Liver (tissue), 9 donors: ENCODE measurements around the gene DOC2B. TPM values are rescaled to one million over a fixed set of nuclear protein-coding genes. Genes with fewer than 3 reads are reported as not detected.
"Not testable (repeated sequence)": the region's sequence is repeated elsewhere in the genome, so short reads cannot be mapped to it uniquely, and the experiment has no call there.

Source experiments
- DNase-seq: peaks from one replicate; pipeline ENCODE4 v3.0.0-alpha.2; 2017; ENCODE audit warnings: low spot score
- H3K27ac ChIP-seq, 2 donors: one replicate each; pipeline ENCODE4 v1.7.0; 2013; ENCODE audit warnings: inconsistent platforms in 2 of 2, low read length in 2 of 2, control low read depth in 1 of 2, low read depth in 1 of 2, mild to moderate bottlenecking in 1 of 2
- H3K27me3 ChIP-seq, 4 donors: one replicate each; pipeline versions ENCODE4 v1.6.1 to v1.7.0; 2013; ENCODE audit warnings: low read length in 3 of 4, inconsistent platforms in 1 of 4, mild to moderate bottlenecking in 1 of 4, moderate library complexity in 1 of 4; ENCODE audit not compliant: control insufficient read depth in 4 of 4, insufficient read depth in 4 of 4
- H3K36me3 ChIP-seq, 4 donors: one replicate each; pipeline versions ENCODE4 v1.6.1 to v1.7.0; 2013; ENCODE audit warnings: low read length in 3 of 4, mild to moderate bottlenecking in 3 of 4, low read depth in 1 of 4, moderate library complexity in 1 of 4; ENCODE audit not compliant: control insufficient read depth in 4 of 4, insufficient read depth in 3 of 4
- H3K4me1 ChIP-seq, 4 donors: one replicate each; pipeline versions ENCODE4 v1.6.1 to v1.7.0; 2013; ENCODE audit warnings: low read length in 3 of 4, mild to moderate bottlenecking in 3 of 4, moderate library complexity in 1 of 4; ENCODE audit not compliant: control insufficient read depth in 4 of 4, insufficient read depth in 4 of 4
- H3K4me3 ChIP-seq, 3 donors: one replicate each; pipeline versions ENCODE4 v1.6.1 to v1.7.0; 2013; ENCODE audit warnings: low read length in 3 of 3, control low read depth in 1 of 3, low read depth in 1 of 3, mild to moderate bottlenecking in 1 of 3
- H3K9ac ChIP-seq, 2 donors: one replicate each; pipeline ENCODE4 v1.7.0; 2013; ENCODE audit warnings: low read length in 2 of 2, mild to moderate bottlenecking in 2 of 2, moderate library complexity in 2 of 2, control low read depth in 1 of 2, low read depth in 1 of 2
- H3K9me3 ChIP-seq, 4 donors: one replicate each; pipeline versions ENCODE4 v1.6.1 to v1.7.0; 2013; ENCODE audit warnings: low read length in 3 of 4; ENCODE audit not compliant: control insufficient read depth in 4 of 4
- CTCF ChIP-seq: fragments of 150-350 bp; IDR thresholded peaks from 2 replicates; pipeline ENCODE4 v1.5.1; 2017; ENCODE audit warnings: improper control_type of control experiment, low read depth, low read length; ENCODE audit not compliant: missing input control
- EGR1 ChIP-seq, 2 donors: IDR thresholded peaks; 2 replicates each; pipeline ENCODE4 v1.6.1; 2016 to 2018; ENCODE audit warnings: antibody characterized with exemption in 2 of 2, low read depth in 2 of 2
- FOXA1 ChIP-seq: IDR thresholded peaks from 2 replicates; pipeline ENCODE4 v1.6.1; 2016; ENCODE audit warnings: antibody characterized with exemption
- GABPA ChIP-seq, 2 donors: IDR thresholded peaks in 1 of 2; conservative IDR thresholded peaks in 1 of 2; 2 replicates each; pipeline ENCODE4 v1.6.1; 2016; ENCODE audit warnings: antibody characterized with exemption in 2 of 2, mild to moderate bottlenecking in 1 of 2, moderate library complexity in 1 of 2
- HNF4A ChIP-seq, 2 donors: conservative IDR thresholded peaks; 2 replicates each; pipeline ENCODE4 v1.6.1; 2016; ENCODE audit warnings: antibody characterized with exemption in 2 of 2, mild to moderate bottlenecking in 2 of 2
- MAX ChIP-seq: IDR thresholded peaks from 2 replicates; pipeline ENCODE4 v1.6.1; 2016; ENCODE audit warnings: antibody characterized with exemption
- RAD21 ChIP-seq, 2 donors: IDR thresholded peaks; 2 replicates each; pipeline ENCODE4 v1.6.1; 2016; ENCODE audit warnings: antibody characterized with exemption in 2 of 2, mild to moderate bottlenecking in 2 of 2
- REST ChIP-seq: IDR thresholded peaks from 2 replicates; pipeline ENCODE4 v1.6.1; 2016; ENCODE audit warnings: antibody characterized with exemption, mild to moderate bottlenecking
- SP1 ChIP-seq: IDR thresholded peaks from 2 replicates; pipeline ENCODE4 v1.6.1; 2018; ENCODE audit warnings: antibody characterized with exemption, mild to moderate bottlenecking
- TAF1 ChIP-seq: conservative IDR thresholded peaks from 2 replicates; pipeline ENCODE4 v1.6.1; 2016; ENCODE audit warnings: antibody characterized with exemption, mild to moderate bottlenecking
- WGBS: extraction: QIAGEN DNeasy Blood & Tissue Kit; methylation state at CpG from one replicate; pipeline ENCODE4 v1.1.7; 2013; 5-methylcytosine and 5-hydroxymethylcytosine counted together
- polyA plus RNA-seq, 2 donors: library from polyadenylated mRNA; stranded (reverse) in 1 of 2; unstranded in 1 of 2; fragments of 200-250 nt in 1 of 2; fragments of >200 nt in 1 of 2; fragmentation: Nextera tagmentation in 1 of 2; extraction: Ambion mirVana in 1 of 2; gene quantifications; one replicate each; pipeline versions ENCODE4 v1.2.1 to v1.2.3, GENCODE V29; 2013 to 2015
- total RNA-seq, 2 donors: library from RNA; depleted of rRNA; stranded (reverse); fragments of >200 nt; gene quantifications; one replicate each; pipeline ENCODE4 v1.2.3, GENCODE V29; 2014
- donor health status: healthy.
- donor health status: healthy.
- donor health status: healthy.
- donor health status: healthy.
- donor health status: healthy.

Gene DOC2B
- total and polyA plus RNA-seq, 4 donors: 0.08 to 1.0 (median 0.61) TPM

GRCh38 chr17:142102-142661, 39.3 kb downstream of the DOC2B start:
- 95% methylated on average over 23 of the region's 23 CpGs for WGBS
- Histone ChIP-seq H3K4me3 (no peak overlapping the region), H3K9me3 (no peaks in the 10 kb centered on the region)

GRCh38 chr17:139401-140205, 41.8 kb downstream of the DOC2B start:
- WGBS: 81% methylated on average over 21 of the region's 22 CpGs
- not testable (repeated sequence) for H3K4me3 ChIP-seq, H3K4me1 ChIP-seq, H3K9me3 ChIP-seq, DNase-seq, H3K9ac ChIP-seq, H3K27ac ChIP-seq, H3K27me3 ChIP-seq, H3K36me3 ChIP-seq

More at GRCh38 chr17:142102-142661, 39.3 kb downstream of the DOC2B start:
- Histone ChIP-seq H3K36me3 (no peaks in the 10 kb centered on the region), H3K9ac (no peak overlapping the region), H3K27me3 (no peaks in the 10 kb centered on the region), H3K4me1 (peaks cover 0 to 3% (median 2%) of the 10 kb centered on the region in 4 donors), H3K27ac (no peak overlapping the region)
- no peak for DNase-seq
- TF ChIP-seq GABPA (IDR thresholded peaks at IDR 0.05 in 1 of 2, conservative IDR thresholded peaks at IDR 0.05 in 1 of 2) (no peak), SP1 (no peak), FOXA1 (no peak), MAX (no peak), RAD21 (IDR thresholded peaks at IDR 0.05) (no peak), CTCF (no peak), EGR1 (IDR thresholded peaks at IDR 0.05; ENCODE audit: low read depth in 2 of 2) (no peak), REST (no peak), TAF1 (no peak), HNF4A (conservative IDR thresholded peaks at IDR 0.05) (no peak)

- not testable (repeated sequence) for H3K27me3 ChIP-seq, H3K4me3 ChIP-seq, H3K36me3 ChIP-seq, H3K9me3 ChIP-seq, H3K9ac ChIP-seq, H3K4me1 ChIP-seq, DNase-seq, H3K27ac ChIP-seq
- WGBS: 78% methylated on average over 9 of the region's 16 CpGs
These were observed 44.2 kb downstream of the DOC2B start, which contains the start of gene SCGB1C2 for GRCh38 chr17:137166-137807. Gene SCGB1C2 (plus strand): TSS chr17:137569. CDS start chr17:137591, 22 bp downstream.
